ENCODE data around the gene SLC11A2.

DNA sequence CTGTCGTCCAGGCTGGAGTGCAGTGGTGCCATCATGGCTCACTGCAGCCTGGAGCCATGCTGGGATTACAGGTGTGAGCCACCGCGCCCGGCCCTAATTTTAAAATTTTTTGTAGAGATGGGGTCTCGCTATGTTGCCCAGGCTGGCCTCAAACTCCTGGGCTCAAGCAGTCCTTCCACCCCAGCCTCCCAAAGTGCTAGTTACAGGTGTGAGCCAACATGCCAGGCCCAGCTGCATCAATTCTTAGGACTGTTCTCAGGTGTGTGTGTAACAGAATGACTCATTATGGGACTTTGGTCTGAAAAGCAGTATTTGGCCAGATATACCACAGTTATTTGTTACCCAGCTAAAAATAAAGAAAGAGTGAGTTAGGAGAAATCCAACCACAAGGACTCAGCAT lies 39.3 kb upstream of the SLC11A2 start:
- TF ChIP-seq, protein P1, sequence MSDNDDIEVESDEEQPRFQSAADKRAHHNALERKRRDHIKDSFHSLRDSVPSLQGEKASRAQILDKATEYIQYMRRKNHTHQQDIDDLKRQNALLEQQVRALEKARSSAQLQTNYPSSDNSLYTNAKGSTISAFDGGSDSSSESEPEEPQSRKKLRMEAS (CRISPR knock-in tag; IDR thresholded peaks at IDR 0.05) = no peak
- TF ChIP-seq ZZZ3 (IDR thresholded peaks at IDR 0.05) (no peak), POLR2AphosphoS5 (IDR thresholded peaks at IDR 0.05; ENCODE audit: control insufficient read depth, insufficient read depth, low read depth, low read length) (no peak), DNMT1 (IDR thresholded peaks at IDR 0.05) (no peak), ZBTB8A (IDR thresholded peaks at IDR 0.05; ENCODE audit: partially characterized antibody) (no peak)
